Muscle of arm (tissue), 12 donors: ENCODE results near the gene OR51E1. TPM values are rescaled to one million over a fixed set of nuclear protein-coding genes. Genes with fewer than 3 reads are reported as not detected.

Experiments used
- DNase-seq: peaks from one replicate; pipeline ENCODE4 v3.0.0-alpha.2; 2013
- polyA plus RNA-seq, 12 donors: library from polyadenylated mRNA; unstranded; fragments of 120-200 nt; gene quantifications; one replicate each; pipeline ENCODE4 v1.2.1, GENCODE V29; 2013; ENCODE audit not compliant: insufficient read length in 12 of 12

OR51E1 gene
- polyA plus RNA-seq, 12 donors, result 1.5 to 3.3 (median 2.3) TPM; not detected in 2

DNA sequence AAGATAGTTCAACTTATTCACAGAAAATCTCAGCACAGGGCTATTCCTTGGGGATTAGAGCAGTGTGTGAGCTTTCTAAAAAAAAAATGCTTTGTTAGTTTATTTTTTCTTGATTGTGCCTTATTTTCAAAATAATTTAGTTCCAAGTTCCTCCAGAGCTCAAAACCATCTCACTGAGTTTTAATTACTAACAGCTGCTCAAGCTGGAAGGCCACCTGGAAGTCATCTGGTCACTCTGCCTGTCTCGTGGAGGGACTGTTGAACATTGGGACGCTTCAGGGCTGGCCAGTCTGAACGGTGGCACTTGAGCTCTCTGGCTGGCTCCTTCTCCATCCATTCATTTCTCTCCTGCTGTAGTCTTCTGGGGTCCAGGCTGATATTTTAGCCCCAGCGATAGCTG, 4.0 kb downstream of the OR51E1 start:
- DNase-seq, result no peak

DNA sequence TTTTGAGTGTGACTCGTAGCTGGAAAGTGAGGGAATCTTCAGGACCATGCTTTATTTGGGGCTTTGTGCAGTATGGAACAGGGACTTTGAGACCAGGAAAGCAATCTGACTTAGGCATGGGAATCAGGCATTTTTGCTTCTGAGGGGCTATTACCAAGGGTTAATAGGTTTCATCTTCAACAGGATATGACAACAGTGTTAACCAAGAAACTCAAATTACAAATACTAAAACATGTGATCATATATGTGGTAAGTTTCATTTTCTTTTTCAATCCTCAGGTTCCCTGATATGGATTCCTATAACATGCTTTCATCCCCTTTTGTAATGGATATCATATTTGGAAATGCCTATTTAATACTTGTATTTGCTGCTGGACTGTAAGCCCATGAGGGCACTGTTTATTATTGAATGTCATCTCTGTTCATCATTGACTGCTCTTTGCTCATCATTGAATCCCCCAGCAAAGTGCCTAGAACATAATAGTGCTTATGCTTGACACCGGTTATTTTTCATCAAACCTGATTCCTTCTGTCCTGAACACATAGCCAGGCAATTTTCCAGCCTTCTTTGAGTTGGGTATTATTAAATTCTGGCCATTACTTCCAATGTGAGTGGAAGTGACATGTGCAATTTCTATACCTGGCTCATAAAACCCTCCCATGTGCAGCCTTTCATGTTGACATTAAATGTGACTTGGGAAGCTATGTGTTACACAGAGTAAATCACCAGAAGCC, 11.0 kb downstream of the OR51E1 start:
- DNase-seq, result no peak

DNA sequence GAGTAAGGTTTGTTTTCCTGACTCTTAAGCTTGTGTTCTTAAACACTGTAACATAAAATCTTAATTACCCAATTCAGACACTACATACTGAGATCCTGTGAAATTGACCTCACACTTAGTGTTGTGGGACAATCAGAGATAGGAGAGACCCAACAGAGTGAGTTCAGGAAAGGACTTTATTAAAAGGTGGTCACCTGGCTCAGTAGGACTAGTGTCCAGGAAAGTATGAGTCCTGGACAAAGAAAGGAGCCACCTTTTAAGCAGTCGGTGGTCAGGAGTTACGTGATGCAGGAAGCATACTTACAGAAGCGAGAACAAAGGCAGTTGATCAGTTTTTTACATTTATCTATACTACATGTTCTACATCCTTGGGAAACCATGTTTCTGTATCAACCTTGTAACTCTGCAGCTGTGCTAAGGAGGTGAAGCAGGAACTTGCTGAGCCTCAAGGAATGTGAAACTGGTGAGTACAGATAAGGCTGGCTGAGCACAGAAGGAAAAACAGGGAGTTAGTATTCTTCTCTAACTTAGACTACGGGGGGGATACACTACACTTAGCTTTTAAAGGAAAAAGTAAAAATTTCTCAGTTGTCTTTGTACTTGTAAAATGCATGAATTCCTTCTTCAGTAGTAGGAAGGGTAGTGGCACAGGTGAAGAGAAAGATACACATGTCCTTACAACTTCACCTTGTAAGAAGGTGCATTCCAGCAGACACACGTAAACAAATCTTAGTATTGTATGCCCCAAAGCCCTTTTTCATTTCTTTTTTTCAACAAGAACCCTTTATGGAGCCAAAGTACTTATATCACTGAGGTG, 15.1 kb downstream of the OR51E1 start:
- no peak for DNase-seq

DNA sequence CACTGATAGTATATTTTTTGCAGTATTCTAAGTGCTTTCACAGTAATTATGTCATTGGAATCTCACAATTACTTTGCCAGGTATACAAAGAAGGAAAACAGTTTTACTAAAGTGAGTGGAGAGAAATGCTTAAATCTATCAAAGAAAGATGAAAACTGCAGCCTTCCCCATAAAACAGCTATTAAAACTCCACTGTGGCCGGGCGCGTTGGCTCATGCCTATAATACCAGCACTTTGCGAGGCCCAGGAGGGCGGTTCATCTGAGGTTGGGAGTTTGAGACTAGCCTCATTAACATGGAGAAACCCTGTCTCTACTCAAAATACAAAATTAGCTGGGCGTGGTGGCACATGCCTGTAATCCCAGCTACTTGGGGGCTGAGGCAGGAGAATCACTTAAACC, 19.1 kb downstream of the OR51E1 start:
- no peak for DNase-seq

GRCh38 chr11:4664183-4664582, 20.4 kb downstream of the OR51E1 start:
- DNase-seq, result no peak

GRCh38 chr11:4664786-4665185, 21.0 kb downstream of the OR51E1 start:
- DNase-seq, result no peak

DNA sequence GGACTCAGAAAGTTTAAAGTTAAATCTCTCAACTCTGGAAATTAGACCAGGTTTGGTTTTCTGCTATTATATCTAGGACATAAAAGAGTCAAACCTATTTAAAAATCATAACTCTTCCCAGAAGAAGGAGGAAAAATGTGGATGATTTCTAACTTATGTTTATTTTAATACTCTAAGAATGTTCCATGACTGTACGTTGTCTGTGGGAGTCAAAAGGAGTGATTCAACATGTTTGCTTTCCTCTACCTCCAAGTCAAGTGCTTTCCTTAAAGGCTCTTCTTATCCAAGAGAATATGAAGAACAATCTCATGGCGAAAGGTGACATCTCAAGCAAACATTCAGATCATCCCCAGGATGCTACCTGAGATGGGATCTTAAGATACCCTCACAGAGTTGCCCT, 21.6 kb downstream of the OR51E1 start:
- no peak for DNase-seq

DNA sequence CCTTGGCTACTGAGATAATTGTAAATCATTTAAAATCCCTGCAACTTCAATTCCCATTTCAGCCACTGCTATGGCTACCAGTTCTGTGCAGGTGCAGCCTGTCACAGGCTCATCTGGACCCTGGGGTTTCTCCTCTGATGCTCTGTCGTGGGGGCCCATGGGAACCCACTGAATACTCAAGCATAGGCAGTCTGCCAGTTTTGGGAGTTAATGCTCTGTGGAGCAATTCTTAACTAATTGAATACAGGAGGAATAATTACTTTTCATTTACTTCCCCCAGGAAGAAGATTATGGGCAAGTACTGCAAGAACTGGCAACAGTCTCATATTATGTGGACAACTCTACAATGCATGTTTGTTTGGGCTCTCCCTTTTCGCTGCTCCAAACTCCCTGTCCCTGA, 28.0 kb downstream of the OR51E1 start:
- DNase-seq, result no peak

- no peak for DNase-seq
Measured at GRCh38 chr11:4672470-4672869, 28.7 kb downstream of the OR51E1 start.

DNA sequence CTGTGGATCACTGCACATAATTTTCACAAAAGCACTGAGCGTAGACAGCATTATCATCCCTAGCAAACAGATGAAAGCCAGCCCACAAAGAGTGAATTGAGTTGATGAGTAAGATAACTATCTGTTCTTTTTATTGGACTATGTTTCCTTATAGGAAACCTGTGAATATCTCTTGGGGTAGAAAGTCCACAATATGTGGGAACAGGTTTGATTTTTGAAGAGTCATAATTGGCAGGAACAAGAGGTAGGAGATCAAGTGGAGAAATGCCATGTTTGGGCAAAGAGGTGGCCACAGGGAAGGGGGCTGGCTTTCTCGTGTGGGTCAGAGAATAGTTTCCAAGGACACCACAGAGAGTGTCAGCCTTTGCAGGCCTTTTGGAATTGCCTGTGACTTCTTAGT, 30.0 kb downstream of the OR51E1 start:
- no peak for DNase-seq

- no peak for DNase-seq
Measured at GRCh38 chr11:4677948-4678347, 34.2 kb downstream of the OR51E1 start.

DNA sequence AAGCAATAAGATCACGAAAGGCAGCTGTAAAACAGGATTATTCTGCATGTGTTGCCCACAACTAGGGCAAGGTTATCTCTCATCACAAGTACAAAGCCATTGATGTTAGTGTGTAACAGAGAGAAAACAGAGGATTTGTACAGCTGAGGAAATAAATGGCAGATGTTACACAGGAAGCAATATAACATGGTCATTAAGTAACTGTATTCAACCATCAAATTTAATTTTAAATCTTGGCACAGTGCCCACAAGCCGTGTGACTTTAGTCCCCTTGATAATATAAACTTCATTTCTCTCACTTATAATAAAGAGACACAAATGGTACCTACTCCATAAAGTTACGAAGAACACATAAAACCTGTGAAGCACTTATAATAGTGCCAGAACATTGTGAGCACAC, 36.6 kb downstream of the OR51E1 start:
- no peak for DNase-seq

- no peak for DNase-seq
Measured at GRCh38 chr11:4682623-4683419, 39.0 kb downstream of the OR51E1 start.

GRCh38 chr11:4684631-4685285, 41.0 kb downstream of the OR51E1 start:
- DNase-seq, result no peak

DNA sequence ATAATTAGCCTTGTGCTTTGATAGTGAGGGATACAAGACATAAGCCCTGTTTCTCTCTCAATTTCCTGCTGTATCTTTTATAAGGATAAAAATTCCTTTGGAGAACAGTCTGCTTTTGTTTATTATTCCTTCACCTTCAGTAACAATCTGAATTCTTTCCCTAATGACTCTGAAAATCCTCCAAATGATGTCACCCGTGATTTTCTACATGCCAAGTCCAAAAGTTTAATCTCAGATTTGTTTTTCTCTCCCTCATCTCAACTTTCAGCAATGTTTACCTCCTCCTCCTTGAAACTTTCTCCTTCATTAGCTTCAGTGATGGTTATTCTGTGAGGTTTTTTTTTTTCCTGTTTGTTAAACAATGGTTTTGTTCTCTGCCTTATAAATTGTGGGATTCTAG, 51.7 kb downstream of the OR51E1 start:
- DNase-seq, result no peak

GRCh38 chr11:4697585-4697984, 53.8 kb downstream of the OR51E1 start, which contains the start of gene OR51E2:
Gene OR51E2 (minus strand): TSS chr11:4697853. CDS start chr11:4682711, 15,142 bp downstream.
- no peak for DNase-seq

GRCh38 chr11:4699697-4700435, 56.1 kb downstream of the OR51E1 start:
- DNase-seq, result no peak

DNA sequence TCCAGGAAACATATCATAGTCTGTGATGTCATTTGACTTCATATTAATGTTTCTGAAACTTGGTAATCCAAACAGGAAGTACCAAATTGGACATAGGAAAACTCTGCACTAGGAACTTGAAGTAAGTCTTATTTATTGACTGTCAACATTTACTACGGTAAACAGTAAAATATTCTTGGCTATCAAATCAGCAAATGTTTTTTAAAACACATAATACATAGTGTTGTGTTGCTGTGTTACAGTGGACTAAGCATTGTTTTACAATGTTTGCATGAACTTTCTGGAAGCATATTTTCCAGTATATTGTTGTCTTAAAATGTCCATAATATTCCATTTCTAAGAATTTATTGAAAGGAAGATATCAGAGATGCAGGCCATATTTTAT, 56.6 kb downstream of the OR51E1 start:
- no peak for DNase-seq

- DNase-seq, result peak; percentile 4
Measured at GRCh38 chr11:4704054-4704789, 60.4 kb downstream of the OR51E1 start, which contains the start of gene MMP26. Gene MMP26 (plus strand): TSS chr11:4704784.

GRCh38 chr11:4704790-4705334, 61.1 kb downstream of the OR51E1 start:
- no peak for DNase-seq
